T47D (cell line): ENCODE measurements around the gene ASB10.

ENCODE experiments used
- DNase-seq, 2 experiments: peaks; one replicate each; pipeline versions ENCODE4 v3.0.0 to v3.0.0-alpha.2; 2011 to 2012; ENCODE audit warnings: low read depth in 1 of 2, low spot score in 1 of 2
- JUND ChIP-seq: IDR thresholded peaks from 2 replicates; pipeline ENCODE4 v1.6.1; 2012; ENCODE audit warnings: low read depth
- in situ Hi-C: cut with HindIII; loops from 2 replicates; pipeline ENCODE4 v1.10.0; 2016; ENCODE audit warnings: low sequenced_read_pairs, low pct_unique_long_range_greater_than_20kb

ASB10 gene

DNA sequence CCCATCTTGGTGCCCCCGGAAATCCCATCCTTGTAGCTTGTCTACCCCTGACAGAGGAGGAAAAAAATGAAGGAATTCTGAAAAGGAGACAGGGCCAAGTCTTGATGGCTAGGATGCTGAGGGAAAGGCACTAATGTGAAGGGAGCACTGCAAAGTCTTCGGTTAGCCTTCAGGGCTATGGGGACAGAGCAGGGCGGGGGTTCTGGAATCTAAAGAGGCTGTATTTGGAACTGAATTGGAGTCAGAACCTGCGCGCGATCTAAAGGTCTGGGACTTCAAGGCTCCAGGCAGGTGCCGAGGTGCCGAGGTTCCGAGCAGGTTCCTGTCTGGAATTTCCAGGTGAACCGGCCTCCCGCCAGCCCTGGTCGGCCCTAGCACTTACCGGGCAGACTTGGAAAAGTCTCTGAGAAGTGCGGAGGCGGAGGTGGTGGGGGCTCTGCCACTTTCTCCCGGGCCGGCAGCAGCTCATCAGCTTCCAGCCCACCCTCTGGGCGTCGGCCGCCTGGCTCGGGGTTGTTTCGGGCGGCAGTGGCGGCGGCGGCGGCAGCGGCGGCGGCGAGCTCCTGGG lies 20.3 kb downstream of the ASB10 start:
- TF ChIP-seq JUND: no peak
- DNase-seq: no peak
- in situ Hi-C loops: no loop called here

DNA sequence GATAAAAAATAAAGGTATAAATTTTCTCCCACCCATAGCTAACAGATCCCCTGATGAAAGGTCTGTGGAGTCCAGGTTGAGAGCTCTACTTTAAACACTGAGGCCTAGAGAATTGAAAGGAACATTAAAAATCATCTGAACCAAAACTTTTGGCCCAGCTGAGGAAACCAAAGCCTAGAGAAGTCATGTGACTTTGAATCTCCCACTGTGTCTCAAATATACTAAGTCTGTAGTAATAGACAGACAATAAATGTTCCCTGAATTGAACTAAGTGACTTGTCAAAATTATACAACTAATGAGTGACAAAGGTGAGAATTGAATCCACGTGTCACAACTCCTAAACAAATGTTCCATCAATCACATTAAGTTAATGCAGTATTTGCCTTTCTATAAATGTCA lies 25.3 kb downstream of the ASB10 start:
- in situ Hi-C loops: no loop called here

DNA sequence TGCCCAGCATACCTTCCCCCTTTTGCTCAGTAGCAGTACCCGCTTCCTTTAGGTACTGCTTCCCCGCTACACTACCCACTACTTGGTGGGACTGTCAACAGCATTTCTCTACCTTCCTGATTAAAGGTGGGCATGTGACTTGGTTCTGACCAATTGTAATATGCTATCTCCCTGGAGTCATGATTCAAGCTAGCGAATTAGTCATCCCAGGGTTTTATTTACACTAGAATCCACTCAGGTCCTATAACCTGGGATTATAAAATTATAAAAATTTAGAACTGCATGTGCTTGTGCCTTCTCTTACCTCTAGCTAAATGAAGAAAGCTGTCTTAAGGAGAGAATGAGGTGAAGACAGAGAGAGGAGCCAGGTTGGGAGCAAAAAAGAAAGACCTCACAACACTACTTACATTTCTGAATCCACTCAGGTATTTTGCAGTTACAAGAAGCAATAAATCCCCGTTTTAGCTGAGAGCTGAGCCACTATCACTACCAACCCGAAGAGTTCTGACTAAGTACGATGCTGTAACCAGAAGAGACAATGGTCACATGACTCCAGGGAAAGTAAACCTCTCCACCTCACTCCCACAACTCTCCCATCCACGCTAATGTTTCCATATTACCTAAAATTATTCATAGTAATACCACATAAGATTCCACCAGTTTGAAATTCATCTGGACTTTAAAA lies 29.3 kb downstream of the ASB10 start:
- no peak for TF ChIP-seq JUND
- no peak for DNase-seq
- in situ Hi-C loops: no loop called here

More for the DNA sequence above, 25.3 kb downstream of the ASB10 start:
- no peak for DNase-seq
- no peak for TF ChIP-seq JUND

DNA sequence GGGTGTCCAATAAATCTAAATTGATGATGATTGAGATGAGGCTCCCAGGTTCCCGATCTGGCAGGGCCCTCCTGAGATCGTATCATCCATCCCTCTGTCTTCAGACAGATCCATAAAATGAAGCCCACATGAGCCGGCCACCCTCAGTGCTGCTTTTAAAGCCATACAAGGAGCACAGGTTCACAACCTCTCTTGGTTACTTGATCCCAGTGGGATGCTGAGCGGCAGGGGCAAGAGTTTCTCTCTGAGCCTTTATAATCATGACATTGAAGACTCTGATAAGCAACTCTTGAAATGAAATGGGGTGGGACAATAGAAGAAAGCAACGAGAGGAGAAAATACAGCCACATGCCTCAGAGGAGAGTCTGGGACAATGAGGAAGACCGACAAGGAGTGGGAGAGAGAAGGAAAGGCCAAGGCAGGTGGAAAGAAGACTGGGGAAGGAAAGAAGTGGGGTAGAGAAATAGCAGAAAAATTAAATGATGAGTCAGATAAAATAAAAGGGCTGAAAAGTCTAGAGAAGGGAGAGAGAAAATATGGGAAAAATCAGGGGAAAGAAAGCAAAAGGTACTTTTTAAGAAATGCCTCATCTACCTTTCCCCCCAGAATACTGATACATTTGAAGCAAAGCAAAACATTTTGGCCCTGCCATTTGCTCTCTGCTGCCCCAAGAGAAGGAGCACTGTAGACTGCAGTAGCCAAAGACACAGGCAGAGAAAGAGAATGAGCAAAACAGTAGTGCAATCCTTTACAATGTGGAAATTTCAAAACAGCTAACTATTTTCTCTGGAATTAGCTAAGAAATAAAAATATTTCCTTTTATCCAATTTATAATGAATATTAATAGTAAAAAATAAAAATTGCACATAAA lies 34.2 kb downstream of the ASB10 start:
- no peak for TF ChIP-seq JUND
- peak in 1 of 2 experiments; percentile 16 for DNase-seq
- in situ Hi-C loops: no loop called here

DNA sequence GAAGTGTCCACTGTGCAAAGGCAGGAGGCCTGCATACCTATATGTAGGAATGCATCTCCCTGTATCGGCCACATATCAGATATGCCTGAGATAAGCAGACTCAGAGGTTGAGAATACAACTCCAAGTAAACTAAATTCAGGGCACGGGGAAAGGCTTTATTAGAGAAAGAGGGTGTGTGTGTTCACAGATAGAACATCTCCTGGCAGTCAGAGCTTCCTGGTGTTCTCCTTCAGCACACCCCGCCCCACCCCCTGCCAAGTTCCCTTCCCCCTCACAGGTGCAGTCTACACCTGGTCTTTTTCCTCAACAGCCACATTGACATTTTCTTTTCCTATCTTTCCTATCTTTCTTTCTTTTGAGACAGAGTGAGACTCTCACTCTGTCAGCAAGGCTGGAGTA lies 36.7 kb downstream of the ASB10 start:
- in situ Hi-C loops: no loop called here
- no peak for DNase-seq
- TF ChIP-seq JUND: no peak

DNA sequence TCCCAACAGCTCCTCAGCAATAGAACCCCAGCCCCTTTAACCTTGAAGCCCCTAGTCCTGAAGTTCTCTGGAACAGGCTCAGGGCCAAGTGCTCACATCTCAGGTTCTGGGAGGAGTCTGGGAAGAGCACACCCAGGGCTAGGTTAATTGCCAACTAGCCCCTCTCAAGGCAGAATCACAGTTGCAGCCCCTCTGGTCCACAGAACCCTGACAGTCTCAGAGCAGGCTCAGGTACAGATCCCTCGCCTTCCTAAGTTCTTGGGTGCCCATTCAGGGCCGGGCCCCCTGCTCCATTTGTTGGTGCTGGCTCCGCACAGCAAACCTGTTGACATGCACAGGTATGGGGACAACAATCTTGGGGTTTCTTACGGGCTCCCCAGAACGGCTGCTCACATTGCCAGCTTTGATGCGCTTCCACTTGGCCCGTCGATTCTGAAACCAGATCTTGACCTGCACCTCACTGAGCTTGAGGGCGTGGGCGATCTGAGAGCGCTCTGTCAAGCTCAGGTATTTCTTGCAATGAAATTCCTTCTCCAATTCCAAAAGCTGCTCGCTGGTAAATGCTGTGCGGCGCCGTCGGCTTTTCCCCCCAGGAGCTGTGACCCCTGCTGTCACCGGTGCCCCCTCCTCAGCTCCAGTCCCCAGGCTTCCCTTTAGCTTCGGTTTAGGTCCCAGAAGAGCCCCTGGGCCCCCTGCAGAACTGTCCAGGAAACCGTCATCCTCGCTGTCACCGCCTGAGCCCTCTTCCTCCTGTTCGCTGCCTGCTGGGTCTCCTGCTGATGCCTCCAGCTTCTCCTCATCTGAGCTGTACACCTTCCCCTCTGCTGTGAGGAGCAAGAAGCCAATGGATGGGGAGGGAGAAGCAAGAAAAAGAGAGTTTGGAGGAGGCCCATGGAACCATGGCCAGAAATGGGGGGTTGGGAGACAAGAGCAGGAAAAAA lies 38.5 kb downstream of the ASB10 start:
- no peak for TF ChIP-seq JUND
- in situ Hi-C loops: no loop called here
- DNase-seq: no peak

DNA sequence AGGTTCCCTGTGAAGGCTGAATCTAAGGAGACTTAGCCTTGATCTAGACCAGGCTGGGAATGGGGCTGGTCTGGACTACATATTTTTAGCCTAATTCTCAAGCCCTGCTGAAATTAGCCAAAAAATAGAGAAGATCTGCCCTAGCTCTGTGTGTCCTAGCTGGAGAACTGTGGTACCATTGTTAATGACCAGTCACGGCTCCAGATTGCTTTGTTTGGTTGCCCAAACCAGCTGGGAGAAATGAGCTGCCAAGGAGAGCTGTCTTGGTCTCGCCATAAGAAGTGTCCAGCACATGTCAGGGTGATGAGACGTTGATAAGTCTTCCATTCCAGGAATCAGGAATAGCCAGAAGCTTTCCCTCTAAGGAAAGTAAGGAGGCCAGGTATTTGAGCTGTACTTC lies 40.3 kb downstream of the ASB10 start:
- in situ Hi-C loops: no loop called here
- no peak for DNase-seq
- TF ChIP-seq JUND: no peak

DNA sequence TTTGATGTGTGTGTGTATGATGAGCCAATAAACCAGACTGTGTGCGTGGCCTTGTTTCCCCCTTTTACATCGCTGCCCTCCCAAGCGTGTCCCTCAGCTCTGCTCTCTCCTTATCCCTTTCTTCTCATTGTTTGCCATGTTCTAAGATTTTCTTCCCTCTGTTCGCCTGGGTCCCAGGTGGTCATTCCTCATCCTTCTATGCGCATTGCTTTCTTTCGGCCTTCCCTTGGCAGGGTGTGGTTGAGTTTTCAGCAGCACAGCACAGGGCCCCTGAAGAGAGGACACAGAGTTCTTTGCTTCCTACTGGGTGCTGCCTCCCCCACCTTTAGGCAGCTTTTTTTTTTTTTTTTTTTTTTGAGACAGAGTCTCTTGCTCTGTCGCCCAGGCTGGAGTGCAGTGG lies 42.7 kb downstream of the ASB10 start:
- in situ Hi-C loops: no loop called here
- no peak for DNase-seq
- no peak for TF ChIP-seq JUND

DNA sequence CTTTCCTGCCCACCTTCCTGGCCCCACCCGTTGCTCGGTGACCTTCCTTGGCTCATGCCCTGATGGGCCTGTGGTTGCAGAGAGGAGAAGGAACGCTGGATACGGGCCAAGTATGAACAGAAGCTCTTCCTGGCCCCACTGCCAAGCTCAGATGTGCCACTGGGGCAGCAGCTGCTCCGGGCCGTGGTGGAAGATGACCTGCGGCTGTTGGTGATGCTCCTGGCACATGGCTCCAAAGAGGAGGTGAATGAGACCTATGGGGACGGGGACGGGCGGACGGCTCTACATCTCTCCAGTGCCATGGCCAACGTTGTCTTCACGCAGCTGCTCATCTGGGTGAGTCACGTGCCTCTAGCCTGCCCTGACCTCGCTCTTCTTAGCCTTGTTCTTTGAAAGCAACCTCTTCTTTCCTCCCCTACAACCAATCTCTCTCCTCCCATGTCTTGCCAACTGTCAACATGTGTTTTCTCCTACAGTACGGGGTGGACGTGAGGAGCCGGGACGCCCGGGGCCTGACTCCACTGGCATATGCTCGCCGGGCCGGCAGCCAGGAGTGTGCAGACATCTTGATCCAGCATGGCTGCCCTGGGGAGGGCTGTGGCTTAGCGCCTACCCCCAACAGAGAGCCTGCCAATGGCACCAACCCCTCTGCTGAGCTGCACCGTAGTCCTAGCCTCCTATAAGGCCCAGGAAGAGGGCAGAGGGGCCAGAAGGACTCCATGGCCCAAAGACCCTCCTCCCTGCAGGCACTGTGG lies 43.6 kb downstream of the ASB10 start:
- no peak for DNase-seq
- TF ChIP-seq JUND: no peak
- in situ Hi-C loops: no loop called here

DNA sequence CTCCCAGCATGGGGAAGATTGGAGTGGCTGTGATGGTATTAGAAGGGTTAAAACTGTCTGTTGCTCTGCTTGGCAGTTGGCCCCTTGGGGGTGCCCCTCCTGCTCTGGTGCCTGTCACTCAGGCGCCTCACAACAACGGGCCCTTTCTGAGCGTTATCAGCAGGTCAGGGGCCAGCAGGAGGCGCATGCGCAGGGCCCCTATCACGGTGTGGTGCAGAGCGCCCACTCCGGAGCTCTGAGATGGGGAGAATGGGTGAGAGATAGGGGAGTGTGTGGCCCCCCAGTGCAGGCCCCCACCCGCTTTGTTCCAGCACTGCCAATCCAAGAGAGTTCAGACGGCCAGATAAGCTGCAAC lies 44.4 kb downstream of the ASB10 start:
- in situ Hi-C loops: no loop called here
- TF ChIP-seq JUND: no peak
- DNase-seq: no peak

DNA sequence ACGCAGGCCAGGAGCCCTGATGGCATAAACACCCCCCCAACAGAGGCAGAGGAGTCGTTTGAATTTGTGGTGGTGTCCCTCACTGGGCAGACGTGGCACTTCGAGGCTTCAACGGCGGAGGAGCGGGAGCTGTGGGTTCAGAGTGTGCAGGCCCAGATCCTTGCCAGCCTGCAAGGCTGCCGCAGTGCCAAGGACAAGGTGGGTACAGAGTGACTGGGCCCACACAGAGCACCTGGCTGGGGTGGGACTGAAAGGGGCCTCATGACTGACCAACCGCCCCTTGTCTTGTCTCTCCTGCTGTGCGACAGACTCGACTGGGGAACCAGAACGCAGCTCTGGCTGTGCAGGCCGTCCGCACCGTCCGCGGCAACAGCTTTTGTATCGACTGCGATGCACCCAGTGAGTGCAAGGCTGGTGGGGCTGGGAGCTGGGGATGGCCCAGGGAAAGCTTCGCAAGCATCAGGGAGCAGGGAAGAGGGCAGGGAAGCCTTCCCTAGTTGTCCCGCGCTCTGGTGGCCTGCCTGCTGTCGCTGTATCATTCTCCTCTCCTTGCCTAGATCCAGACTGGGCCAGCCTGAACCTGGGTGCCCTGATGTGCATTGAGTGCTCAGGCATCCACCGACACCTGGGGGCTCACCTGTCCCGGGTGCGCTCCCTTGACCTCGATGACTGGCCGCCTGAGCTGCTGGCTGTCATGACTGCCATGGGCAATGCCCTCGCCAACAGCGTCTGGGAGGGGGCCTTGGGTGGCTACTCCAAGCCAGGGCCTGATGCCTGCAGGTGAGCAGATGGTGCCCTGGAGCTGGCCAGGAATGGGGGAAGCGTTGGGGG lies 45.0 kb downstream of the ASB10 start:
- DNase-seq: no peak
- in situ Hi-C loops: no loop called here
- TF ChIP-seq JUND: no peak
